C4-2B (cell line): ENCODE data around the gene DLG2.

Experiments used
- ZFX ChIP-seq: fragments of 450-650 bp; IDR thresholded peaks from 2 replicates; pipeline ENCODE4 v1.6.1; 2017
- TF ChIP-seq, protein P1 (sequence below): fragments of 450-650 bp; conservative IDR thresholded peaks from 2 replicates; pipeline ENCODE4 v1.5.1; 2017; ENCODE audit warnings: mild to moderate bottlenecking

DNA sequence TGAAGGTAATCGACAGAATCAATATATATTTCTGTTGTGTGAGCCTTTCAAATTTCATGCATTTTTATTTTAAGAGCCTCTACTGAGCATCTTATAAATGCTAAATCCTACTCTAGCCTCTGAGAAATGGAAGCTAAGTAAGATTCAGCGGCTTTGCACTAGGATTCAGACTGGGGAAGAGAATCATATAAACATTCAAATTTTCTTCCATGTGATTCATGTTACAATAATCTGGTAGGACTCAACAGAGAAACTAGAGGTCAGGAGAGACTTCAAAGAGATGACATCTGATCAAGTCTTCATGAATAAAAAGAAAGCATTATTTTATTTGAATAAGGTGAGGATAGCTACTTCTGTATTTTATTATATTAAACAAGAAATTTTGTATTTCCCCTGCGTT lies 538.9 kb downstream of the DLG2 start:
- TF ChIP-seq, protein P1, sequence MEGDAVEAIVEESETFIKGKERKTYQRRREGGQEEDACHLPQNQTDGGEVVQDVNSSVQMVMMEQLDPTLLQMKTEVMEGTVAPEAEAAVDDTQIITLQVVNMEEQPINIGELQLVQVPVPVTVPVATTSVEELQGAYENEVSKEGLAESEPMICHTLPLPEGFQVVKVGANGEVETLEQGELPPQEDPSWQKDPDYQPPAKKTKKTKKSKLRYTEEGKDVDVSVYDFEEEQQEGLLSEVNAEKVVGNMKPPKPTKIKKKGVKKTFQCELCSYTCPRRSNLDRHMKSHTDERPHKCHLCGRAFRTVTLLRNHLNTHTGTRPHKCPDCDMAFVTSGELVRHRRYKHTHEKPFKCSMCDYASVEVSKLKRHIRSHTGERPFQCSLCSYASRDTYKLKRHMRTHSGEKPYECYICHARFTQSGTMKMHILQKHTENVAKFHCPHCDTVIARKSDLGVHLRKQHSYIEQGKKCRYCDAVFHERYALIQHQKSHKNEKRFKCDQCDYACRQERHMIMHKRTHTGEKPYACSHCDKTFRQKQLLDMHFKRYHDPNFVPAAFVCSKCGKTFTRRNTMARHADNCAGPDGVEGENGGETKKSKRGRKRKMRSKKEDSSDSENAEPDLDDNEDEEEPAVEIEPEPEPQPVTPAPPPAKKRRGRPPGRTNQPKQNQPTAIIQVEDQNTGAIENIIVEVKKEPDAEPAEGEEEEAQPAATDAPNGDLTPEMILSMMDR = no peak
- no peak for TF ChIP-seq ZFX
